Astrocyte of the spinal cord (primary cell): ENCODE data around the gene EMCN.

Experiments used
- DNase-seq: peaks from one replicate; pipeline ENCODE4 v3.0.0; 2011; ENCODE audit warnings: low read depth, low spot score
- H3K4me3 ChIP-seq: 2 replicates; pipeline ENCODE4 v1.5.1; 2011; ENCODE audit warnings: low read depth, mild to moderate bottlenecking, low read length, moderate library complexity
- CTCF ChIP-seq: IDR thresholded peaks from 2 replicates; pipeline ENCODE4 v1.5.1; 2012; ENCODE audit warnings: low read depth, mild to moderate bottlenecking, low read length, inconsistent platforms
- in situ Hi-C: cut with HindIII; loops from 2 replicates; pipeline ENCODE4 v1.10.0; 2017; ENCODE audit warnings: low sequenced_read_pairs

The EMCN gene

GRCh38 chr4:100497791-100498190 lies 20.0 kb downstream of the EMCN start:
- no peak overlapping the region for H3K4me3 ChIP-seq
- peak; percentile 25 for DNase-seq
- in situ Hi-C loops, result no loop called here
- TF ChIP-seq CTCF, result no peak

- no peak overlapping the region for H3K4me3 ChIP-seq
- in situ Hi-C loops, result no loop called here
- TF ChIP-seq CTCF, result no peak
- no peak for DNase-seq
Observed at GRCh38 chr4:100495074-100495473, 22.7 kb downstream of the EMCN start.

- in situ Hi-C loops, result no loop called here
- peak; percentile 48 for DNase-seq
- H3K4me3 ChIP-seq, result no peak overlapping the region
- TF ChIP-seq CTCF, result no peak
Observed at GRCh38 chr4:100494166-100494565, 23.7 kb downstream of the EMCN start.

- no peak overlapping the region for H3K4me3 ChIP-seq
- in situ Hi-C loops, result no loop called here
- no peak for TF ChIP-seq CTCF
- peak; percentile 55 for DNase-seq
Observed at GRCh38 chr4:100493756-100494155, 24.1 kb downstream of the EMCN start.

GRCh38 chr4:100492129-100492528 lies 25.7 kb downstream of the EMCN start:
- in situ Hi-C loops, result no loop called here
- DNase-seq, result no peak
- TF ChIP-seq CTCF, result no peak
- no peak overlapping the region for H3K4me3 ChIP-seq

- no peak for TF ChIP-seq CTCF
- in situ Hi-C loops, result no loop called here
- no peak overlapping the region for H3K4me3 ChIP-seq
- no peak for DNase-seq
Observed at GRCh38 chr4:100489305-100489704, 28.5 kb downstream of the EMCN start.

- TF ChIP-seq CTCF, result no peak
- no peak overlapping the region for H3K4me3 ChIP-seq
- no peak for DNase-seq
- in situ Hi-C loops, result no loop called here
Observed at GRCh38 chr4:100486496-100486895, 31.3 kb downstream of the EMCN start.
